ENCODE measurements around the gene SPATA20.

SPATA20 gene

GRCh38 chr17:50581316-50581715 lies 34.3 kb downstream of the SPATA20 start:
- DNase-seq: no peak

- no peak for DNase-seq
Measured at GRCh38 chr17:50582741-50583140, 35.8 kb downstream of the SPATA20 start.

- DNase-seq: no peak
Measured at GRCh38 chr17:50583641-50584040, 36.7 kb downstream of the SPATA20 start.

- no peak for DNase-seq
Measured at GRCh38 chr17:50584116-50584515, 37.1 kb downstream of the SPATA20 start.

- DNase-seq: no peak
Measured at GRCh38 chr17:50584749-50585148, 37.8 kb downstream of the SPATA20 start.

GRCh38 chr17:50585346-50585745 lies 38.4 kb downstream of the SPATA20 start:
- DNase-seq: no peak

- no peak for DNase-seq
Measured at GRCh38 chr17:50585891-50586290, 38.9 kb downstream of the SPATA20 start.

GRCh38 chr17:50586421-50587247 lies 39.7 kb downstream of the SPATA20 start:
- DNase-seq: no peak

- DNase-seq: no peak
Measured at GRCh38 chr17:50587571-50587970, 40.6 kb downstream of the SPATA20 start.

- no peak for DNase-seq
Measured at GRCh38 chr17:50588391-50589049, 41.5 kb downstream of the SPATA20 start.

- no peak for DNase-seq
Measured at GRCh38 chr17:50589095-50589705, 42.2 kb downstream of the SPATA20 start.

GRCh38 chr17:50590946-50591737 lies 44.2 kb downstream of the SPATA20 start:
- no peak for DNase-seq

- no peak for DNase-seq
Measured at GRCh38 chr17:50593321-50593720, 46.3 kb downstream of the SPATA20 start.

GRCh38 chr17:50594128-50594823 lies 47.3 kb downstream of the SPATA20 start:
- no peak for DNase-seq

- no peak for DNase-seq
Measured at GRCh38 chr17:50594892-50595291, 47.9 kb downstream of the SPATA20 start.

- no peak for DNase-seq
Measured at GRCh38 chr17:50596191-50597037, 49.4 kb downstream of the SPATA20 start.

GRCh38 chr17:50598487-50598886 lies 51.5 kb downstream of the SPATA20 start:
- DNase-seq: no peak

- DNase-seq: no peak
Measured at GRCh38 chr17:50599606-50600005, 52.6 kb downstream of the SPATA20 start.

GRCh38 chr17:50601823-50602375 lies 54.9 kb downstream of the SPATA20 start:
- no peak for DNase-seq

- DNase-seq: no peak
Measured at GRCh38 chr17:50602836-50603235, 55.9 kb downstream of the SPATA20 start.

GRCh38 chr17:50603340-50603739 lies 56.4 kb downstream of the SPATA20 start:
- no peak for DNase-seq

Data from fibroblast of upper back skin (primary cell).